ENCODE results near the gene NR1H4. TPM values are rescaled to one million over a fixed set of nuclear protein-coding genes. Genes with fewer than 3 reads are reported as not detected.

NR1H4 gene
- total and polyA plus RNA-seq, 10 donors, result 0.18 to 1.1 (median 0.83) TPM; not detected in 3

DNA sequence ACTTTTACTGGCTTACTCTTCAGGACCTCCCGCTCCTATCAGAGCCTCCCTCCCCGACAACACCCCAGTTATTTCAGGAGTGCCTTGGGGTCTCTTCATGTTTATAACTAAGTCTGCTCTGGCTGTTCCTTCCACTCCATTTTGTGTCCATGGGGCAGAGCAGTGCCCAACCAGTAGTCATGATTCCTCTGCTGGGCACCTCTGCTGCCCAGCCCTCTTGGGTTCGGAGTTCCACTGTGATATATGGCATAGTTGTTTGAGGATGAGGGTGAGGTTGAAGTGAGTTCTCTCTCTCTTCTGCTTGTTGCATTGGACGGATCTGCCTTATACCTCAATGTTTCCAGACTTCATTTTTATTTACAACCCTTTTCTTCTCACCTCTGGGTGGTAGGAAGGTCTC lies 17.4 kb downstream of the NR1H4 start:
- Histone ChIP-seq H3K9me3 (no peaks in the 10 kb centered on the region), H3K4me1 (peaks cover 0 to 4% (median 0%) of the 10 kb centered on the region in 6 donors), H3K36me3 (no peaks in the 10 kb centered on the region), H3K4me3 (no peak overlapping the region), H3K27ac (no peak overlapping the region), H3K27me3 (replicated peaks in 1 of 7) (no peaks in the 10 kb centered on the region)
- 77 to 84% (median 79%) methylated on average over 4 of the region's 4 CpGs for WGBS, 5 donors
- no peak for TF ChIP-seq POLR2A (IDR thresholded peaks at IDR 0.05)
- intact Hi-C loops (cut with DNase I; ENCODE audit: low total_unique reads), result no loop called here
- no peak for DNase-seq

DNA sequence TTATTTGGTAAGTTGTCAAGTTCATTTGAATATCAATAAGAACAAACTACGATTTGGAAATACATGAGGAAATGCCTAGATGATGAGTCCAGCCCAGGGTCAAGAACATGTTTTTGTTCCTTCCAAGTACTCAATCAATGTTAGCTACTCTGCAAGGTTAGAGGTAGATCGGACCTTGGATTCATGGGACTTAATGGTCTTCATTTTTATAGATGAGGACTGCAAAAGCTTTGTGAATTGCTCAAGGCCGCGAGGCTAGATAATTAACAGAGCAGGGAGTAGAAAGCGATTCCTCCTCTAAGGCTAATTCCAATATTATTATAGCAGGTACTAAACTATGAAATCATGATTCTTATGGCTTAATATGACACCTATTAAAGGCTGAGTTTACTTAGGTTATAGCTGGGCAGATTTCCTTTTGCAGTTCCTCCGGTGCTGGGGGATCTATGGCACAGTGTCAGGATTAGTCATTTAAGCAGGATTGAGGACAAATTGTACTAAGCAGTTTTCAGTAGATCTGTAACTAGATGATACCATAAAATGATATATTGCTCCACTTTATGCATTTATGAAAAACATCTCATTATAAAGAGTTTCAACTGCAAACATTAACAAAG lies 19.8 kb downstream of the NR1H4 start:
- TF ChIP-seq POLR2AphosphoS5 (IDR thresholded peaks at IDR 0.05), result no peak
- TF ChIP-seq, protein P1, sequence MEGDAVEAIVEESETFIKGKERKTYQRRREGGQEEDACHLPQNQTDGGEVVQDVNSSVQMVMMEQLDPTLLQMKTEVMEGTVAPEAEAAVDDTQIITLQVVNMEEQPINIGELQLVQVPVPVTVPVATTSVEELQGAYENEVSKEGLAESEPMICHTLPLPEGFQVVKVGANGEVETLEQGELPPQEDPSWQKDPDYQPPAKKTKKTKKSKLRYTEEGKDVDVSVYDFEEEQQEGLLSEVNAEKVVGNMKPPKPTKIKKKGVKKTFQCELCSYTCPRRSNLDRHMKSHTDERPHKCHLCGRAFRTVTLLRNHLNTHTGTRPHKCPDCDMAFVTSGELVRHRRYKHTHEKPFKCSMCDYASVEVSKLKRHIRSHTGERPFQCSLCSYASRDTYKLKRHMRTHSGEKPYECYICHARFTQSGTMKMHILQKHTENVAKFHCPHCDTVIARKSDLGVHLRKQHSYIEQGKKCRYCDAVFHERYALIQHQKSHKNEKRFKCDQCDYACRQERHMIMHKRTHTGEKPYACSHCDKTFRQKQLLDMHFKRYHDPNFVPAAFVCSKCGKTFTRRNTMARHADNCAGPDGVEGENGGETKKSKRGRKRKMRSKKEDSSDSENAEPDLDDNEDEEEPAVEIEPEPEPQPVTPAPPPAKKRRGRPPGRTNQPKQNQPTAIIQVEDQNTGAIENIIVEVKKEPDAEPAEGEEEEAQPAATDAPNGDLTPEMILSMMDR (IDR thresholded peaks at IDR 0.05 in 8 of 11, conservative IDR thresholded peaks at IDR 0.05 in 3 of 11), result no peak
- no peak for TF ChIP-seq POLR2A (IDR thresholded peaks at IDR 0.05)
- Histone ChIP-seq H3K4me1 (peaks cover 0 to 4% (median 0%) of the 10 kb centered on the region in 6 donors), H3K27ac (no peak overlapping the region), H3K4me3 (no peak overlapping the region), H3K9me3 (no peaks in the 10 kb centered on the region), H3K27me3 (replicated peaks in 1 of 7) (no peaks in the 10 kb centered on the region), H3K36me3 (no peaks in the 10 kb centered on the region)
- intact Hi-C loops (cut with DNase I; ENCODE audit: low total_unique reads), result no loop called here
- WGBS, 5 donors, result 67 to 88% (median 85%) methylated on average over 6 of the region's 6 CpGs
- no peak for DNase-seq

DNA sequence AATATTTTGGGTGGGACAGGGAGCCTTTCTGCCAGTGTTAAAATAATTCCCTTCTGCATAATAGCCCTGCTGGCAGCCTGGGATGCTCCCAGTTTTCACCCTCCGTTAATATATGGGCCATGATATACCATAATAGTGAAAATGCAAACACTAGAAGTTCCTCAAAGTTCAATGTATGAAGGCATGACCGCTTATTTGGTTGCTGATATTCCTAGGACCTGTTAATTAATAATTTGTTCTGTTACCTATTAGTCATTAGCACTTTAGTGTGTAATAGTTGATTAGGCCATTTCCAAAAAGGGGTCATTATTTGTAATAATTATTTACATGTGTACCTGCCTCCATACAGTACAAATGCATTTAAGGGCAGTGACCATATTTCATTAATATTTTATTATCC lies 20.4 kb downstream of the NR1H4 start:
- no peaks in the 10 kb centered on the region for H3K27me3 ChIP-seq (replicated peaks in 1 of 7)
- TF ChIP-seq, protein P1 (IDR thresholded peaks at IDR 0.05 in 8 of 11, conservative IDR thresholded peaks at IDR 0.05 in 3 of 11), result no peak
- no peak for TF ChIP-seq POLR2A (IDR thresholded peaks at IDR 0.05)
- no peak for TF ChIP-seq POLR2AphosphoS5 (IDR thresholded peaks at IDR 0.05)
- H3K4me1 ChIP-seq, result peaks cover 0 to 4% (median 0%) of the 10 kb centered on the region in 6 donors
- 77 to 93% (median 83%) methylated on average over 2 of the region's 2 CpGs for WGBS, 5 donors
- DNase-seq, result no peak
- H3K27ac ChIP-seq, result no peak overlapping the region
- H3K9me3 ChIP-seq, result no peaks in the 10 kb centered on the region
- H3K36me3 ChIP-seq, result no peaks in the 10 kb centered on the region
- intact Hi-C loops (cut with DNase I; ENCODE audit: low total_unique reads), result no loop called here
- no peak overlapping the region for H3K4me3 ChIP-seq

DNA sequence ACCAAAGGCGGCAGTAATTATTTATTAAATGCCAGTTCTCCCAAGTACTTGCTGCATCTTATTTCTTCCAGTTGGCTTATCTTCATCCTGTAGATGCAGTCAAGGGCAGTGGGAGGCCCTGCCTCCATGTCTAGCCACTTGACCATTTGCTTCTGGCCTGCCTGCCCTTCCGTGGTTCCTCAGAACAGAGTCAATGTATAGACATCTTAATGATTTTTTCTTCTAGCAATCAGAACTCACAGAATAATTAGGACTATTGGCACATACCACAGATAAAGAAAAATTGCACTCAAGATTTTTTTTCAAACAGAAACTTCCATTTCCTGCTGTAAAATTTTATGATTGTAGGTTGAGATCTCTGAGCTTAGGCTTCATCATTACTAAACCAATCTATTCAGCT lies 20.9 kb downstream of the NR1H4 start:
- Histone ChIP-seq H3K4me3 (no peak overlapping the region), H3K9me3 (no peaks in the 10 kb centered on the region), H3K36me3 (no peaks in the 10 kb centered on the region), H3K27ac (no peak overlapping the region), H3K4me1 (peaks cover 0 to 4% (median 0%) of the 10 kb centered on the region in 6 donors), H3K27me3 (replicated peaks in 1 of 7) (no peaks in the 10 kb centered on the region)
- DNase-seq, result no peak
- TF ChIP-seq, protein P1 (IDR thresholded peaks at IDR 0.05 in 8 of 11, conservative IDR thresholded peaks at IDR 0.05 in 3 of 11), result no peak
- TF ChIP-seq POLR2AphosphoS5 (IDR thresholded peaks at IDR 0.05), result no peak
- TF ChIP-seq POLR2A (IDR thresholded peaks at IDR 0.05), result no peak
- WGBS, 5 donors, result 81 to 93% (median 91%) methylated on average over 2 of the region's 2 CpGs
- intact Hi-C loops (cut with DNase I; ENCODE audit: low total_unique reads), result no loop called here

Data from spleen (tissue), 11 donors.